ENCODE data around the gene FAF1. TPM values are rescaled to one million over a fixed set of nuclear protein-coding genes. Genes with fewer than 3 reads are reported as not detected.

FAF1 gene
- total and polyA plus RNA-seq, 9 of the 15 experiments (the other 6 are each of a cell fraction or from before 2014, with no cell fraction given) = 48.7 to 225 (median 118) TPM

DNA sequence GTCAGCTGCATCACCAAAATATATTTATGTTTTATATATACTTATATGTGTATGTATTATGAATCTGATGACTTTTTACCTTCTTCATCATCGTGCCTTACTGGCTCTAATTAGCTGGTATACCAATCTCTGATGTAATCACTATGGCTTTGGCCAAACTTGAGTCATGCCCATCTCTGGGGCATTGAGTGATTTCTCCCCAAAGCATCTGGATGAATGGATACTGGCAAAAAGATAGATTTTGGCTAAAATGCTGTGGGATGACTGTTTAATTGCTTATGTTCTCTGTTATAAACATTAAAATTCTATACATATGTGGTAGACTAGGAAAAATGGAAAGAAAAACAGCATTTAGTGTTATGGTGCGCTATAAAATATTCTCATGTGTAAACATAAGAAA is 29.6 kb upstream of the FAF1 start:
- Histone ChIP-seq H3K4me3 (no peak overlapping the region), H3K27me3 (ENCODE audit: control insufficient read depth in 2 of 2, insufficient read depth in 2 of 2, low read length in 2 of 2) (no peaks in the 10 kb centered on the region), H3K9me3 (replicated peaks; ENCODE audit: control insufficient read depth, insufficient read depth, low read depth, low read length) (no peaks in the 10 kb centered on the region; the same call in 1 of the 2 replicates), H3K4me2 (ENCODE audit: insufficient read depth, low read length) (no peak overlapping the region), H3K36me3 (ENCODE audit: control insufficient read depth, insufficient read depth, low read length) (no peaks in the 10 kb centered on the region), H3K79me2 (ENCODE audit: control insufficient read depth, insufficient read depth, low read length) (no peaks in the 10 kb centered on the region; the same call in 2 of the 3 replicates), H3K27ac (ENCODE audit: extremely low read depth, low read depth, low read length) (no peak overlapping the region), H3K4me1 (replicated peaks in 1 of 2; ENCODE audit: control insufficient read depth in 2 of 2, insufficient read depth in 2 of 2, low read length in 2 of 2) (no peaks in the 10 kb centered on the region), H2AFZ (ENCODE audit: low read depth, low read length) (no peak overlapping the region), H3K9ac (ENCODE audit: insufficient read depth in 1 of 2, low read depth in 2 of 2, low read length in 2 of 2) (no peak overlapping the region), H4K20me1 (replicated peaks; ENCODE audit: control insufficient read depth, insufficient read depth, low read length) (no peaks in the 10 kb centered on the region), H3K9me1 (ENCODE audit: control insufficient read depth, insufficient read depth, low read length) (no peaks in the 10 kb centered on the region)
- in situ Hi-C loops (cut with MboI) = no loop called here
- ChIA-PET POLR2A (interaction anchor here (0.9 to 1.1 kb wide), 3 partner anchors 11 to 20 kb away, joined by 3 to 4 read pairs (median 3); partner anchors contain the start of gene CDKN2C), CTCF (ENCODE audit: low intra/inter-chr PET ratio) (no interaction called here)
- DNase-seq (ENCODE audit: extremely low read depth in 1 of 4, low spot score in 3 of 4) = no peak
- no peak for FAIRE-seq
- no TSS peak for BruUV-seq (replicated peaks)
- no peak for ATAC-seq
- intact Hi-C loops (cut with micrococcal nuclease) = no loop called here
- 69% methylated on average over 2 of the region's 2 CpGs for WGBS (ENCODE audit: insufficient coverage, low coverage, missing lambda C conversion rate)
- TF ChIP-seq E2F5 (CRISPR knock-in tag; IDR thresholded peaks at IDR 0.05) (no peak), CBFA2T2 (conservative IDR thresholded peaks at IDR 0.05) (no peak), IFI16 (CRISPR knock-in tag; IDR thresholded peaks at IDR 0.05) (no peak), RERE (CRISPR knock-in tag; IDR thresholded peaks at IDR 0.05; ENCODE audit: borderline replicate concordance) (no peak), BRCA1 (IDR thresholded peaks at IDR 0.05) (no peak), BRCA1 (CRISPR knock-in tag; IDR thresholded peaks at IDR 0.05) (no peak), ZNF134 (CRISPR knock-in tag; conservative IDR thresholded peaks at IDR 0.05) (no peak), PTRF (tag; IDR thresholded peaks at IDR 0.05) (no peak), RNF219 (CRISPR knock-in tag; IDR thresholded peaks at IDR 0.05) (no peak), SOX6 (IDR thresholded peaks at IDR 0.05) (no peak), TEAD1 (CRISPR knock-in tag; IDR thresholded peaks at IDR 0.05) (no peak)
- TF ChIP-seq, protein P1, sequence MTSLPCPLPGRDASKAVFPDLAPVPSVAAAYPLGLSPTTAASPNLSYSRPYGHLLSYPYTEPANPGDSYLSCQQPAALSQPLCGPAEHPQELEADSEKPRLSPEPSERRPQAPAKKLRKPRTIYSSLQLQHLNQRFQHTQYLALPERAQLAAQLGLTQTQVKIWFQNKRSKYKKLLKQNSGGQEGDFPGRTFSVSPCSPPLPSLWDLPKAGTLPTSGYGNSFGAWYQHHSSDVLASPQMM (CRISPR knock-in tag; IDR thresholded peaks at IDR 0.05) = no peak
- TF ChIP-seq, protein P2, sequence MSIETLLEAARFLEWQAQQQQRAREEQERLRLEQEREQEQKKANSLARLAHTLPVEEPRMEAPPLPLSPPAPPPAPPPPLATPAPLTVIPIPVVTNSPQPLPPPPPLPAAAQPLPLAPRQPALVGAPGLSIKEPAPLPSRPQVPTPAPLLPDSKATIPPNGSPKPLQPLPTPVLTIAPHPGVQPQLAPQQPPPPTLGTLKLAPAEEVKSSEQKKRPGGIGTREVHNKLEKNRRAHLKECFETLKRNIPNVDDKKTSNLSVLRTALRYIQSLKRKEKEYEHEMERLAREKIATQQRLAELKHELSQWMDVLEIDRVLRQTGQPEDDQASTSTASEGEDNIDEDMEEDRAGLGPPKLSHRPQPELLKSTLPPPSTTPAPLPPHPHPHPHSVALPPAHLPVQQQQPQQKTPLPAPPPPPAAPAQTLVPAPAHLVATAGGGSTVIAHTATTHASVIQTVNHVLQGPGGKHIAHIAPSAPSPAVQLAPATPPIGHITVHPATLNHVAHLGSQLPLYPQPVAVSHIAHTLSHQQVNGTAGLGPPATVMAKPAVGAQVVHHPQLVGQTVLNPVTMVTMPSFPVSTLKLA (conservative IDR thresholded peaks at IDR 0.05) = no peak

Measured in K562 (cell line).